Left ventricle myocardium superior (tissue), 1 donor: ENCODE measurements around the gene SOD2. TPM values are rescaled to one million over a fixed set of nuclear protein-coding genes. Genes with fewer than 3 reads are reported as not detected.
"Not testable (repeated sequence)": the region's sequence is repeated elsewhere in the genome, so short reads cannot be mapped to it uniquely, and the experiment has no call there.

Experiments used
- ATAC-seq: fragments of 200-7000 bp; cut with Tn5 transposase; one replicate; pipeline ENCODE4 v1.9.1; 2020; ENCODE audit warnings: mild to moderate bottlenecking, moderate library complexity
- DNase-seq: peaks from one replicate; pipeline ENCODE4 v3.0.0-alpha.2; 2020
- intact Hi-C: fragments of 100-400 bp; cut with micrococcal nuclease; formaldehyde crosslinking; loops from one replicate; pipeline ENCODE4 v1.11.0; 2022
- long read RNA-seq: library from polyadenylated mRNA; unstranded; transcript quantifications from one replicate; pipeline ENCODE4 v2.0.0, GENCODE V29; 2021
- total RNA-seq: library from RNA; stranded (reverse); fragmentation: NEBNext Ultra II Directional; extraction: Animal tissue kit (Norgen Biotek cat#: 25700); gene quantifications from one replicate; pipeline ENCODE4 v1.2.1, GENCODE V29; 2021
- donor health status: DM: no; HTN: yes; CAD: no; lungs with severe emphysema.

The SOD2 gene
- total RNA-seq = 1,053 TPM
- long read RNA-seq, full-length matches to known transcripts = 1,127 of 1,378 reads
- long read RNA-seq, partial matches to known transcripts = 52 of 1,378 reads
- long read RNA-seq, other reads (novel, unspliced or antisense) = 199 of 1,378 reads

DNA sequence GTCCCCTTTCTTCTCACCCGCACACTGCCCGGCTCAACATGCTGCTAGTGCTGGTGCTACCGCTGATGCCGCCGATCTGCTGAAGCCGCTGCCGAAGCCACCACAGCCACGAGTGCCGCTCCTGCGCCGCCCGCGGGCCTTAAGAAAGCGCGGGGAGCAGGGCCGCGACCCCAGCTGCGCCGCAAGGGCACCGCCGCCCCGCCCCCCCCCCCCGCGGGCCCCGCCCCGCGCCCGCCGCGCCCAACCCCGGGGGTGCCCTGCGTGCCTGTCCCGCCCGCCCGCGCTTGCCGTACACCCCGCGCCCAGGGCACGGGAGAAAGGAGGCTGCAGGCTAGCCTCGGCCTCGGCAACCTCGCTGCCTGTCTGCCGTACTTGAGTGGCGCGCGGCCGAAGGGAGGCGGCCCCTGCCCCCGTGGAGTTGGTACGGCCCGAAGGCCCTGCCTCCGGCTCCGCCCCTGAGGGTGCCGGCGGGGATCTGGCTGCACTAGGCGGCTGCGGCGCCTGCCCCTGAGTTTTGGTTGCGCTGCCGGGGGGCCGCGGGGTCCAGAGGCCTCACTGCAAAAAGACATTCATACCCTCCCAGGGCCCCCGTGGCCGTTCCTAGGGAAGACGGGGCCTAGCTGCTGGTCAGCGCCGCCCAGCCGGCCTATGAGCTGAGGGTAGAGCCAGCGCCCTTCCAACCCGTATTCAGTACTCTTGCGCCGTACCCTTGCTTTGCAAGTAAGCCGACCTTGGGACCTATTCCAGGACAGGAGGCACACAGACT lies at the start of gene SOD2:
SOD2 (minus strand) TSS at position 114 of the 766 bp plus-strand sequence; CDS start at position 40, 74 bp downstream.
- DNase-seq (peak; percentile 93), ATAC-seq (peak; percentile 89)
- intact Hi-C loops = loop anchor here (10.0 kb wide), 1 partner anchor 91 kb away; the partner anchor contains the start of gene TCP1

DNA sequence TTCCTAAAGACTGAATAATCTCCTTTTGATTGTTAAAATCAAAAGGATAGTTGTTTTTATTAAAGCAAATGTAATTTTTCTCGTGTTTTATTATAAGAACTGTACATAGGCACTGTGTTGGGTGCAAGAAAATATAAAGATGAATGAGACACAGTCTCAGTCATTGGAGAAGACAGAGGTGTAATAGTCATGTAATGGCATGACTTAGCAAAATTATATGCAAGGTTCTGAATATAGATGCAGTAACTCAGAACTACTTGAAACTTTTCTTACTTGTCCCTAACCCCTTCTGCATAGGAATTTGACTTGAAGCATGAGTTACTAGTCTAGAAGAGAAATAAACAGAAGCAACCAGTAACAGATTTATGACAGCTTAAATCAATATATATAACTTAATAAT lies 49.1 kb upstream of the SOD2 start:
- intact Hi-C loops = no loop called here
- DNase-seq = no peak
- no peak for ATAC-seq

DNA sequence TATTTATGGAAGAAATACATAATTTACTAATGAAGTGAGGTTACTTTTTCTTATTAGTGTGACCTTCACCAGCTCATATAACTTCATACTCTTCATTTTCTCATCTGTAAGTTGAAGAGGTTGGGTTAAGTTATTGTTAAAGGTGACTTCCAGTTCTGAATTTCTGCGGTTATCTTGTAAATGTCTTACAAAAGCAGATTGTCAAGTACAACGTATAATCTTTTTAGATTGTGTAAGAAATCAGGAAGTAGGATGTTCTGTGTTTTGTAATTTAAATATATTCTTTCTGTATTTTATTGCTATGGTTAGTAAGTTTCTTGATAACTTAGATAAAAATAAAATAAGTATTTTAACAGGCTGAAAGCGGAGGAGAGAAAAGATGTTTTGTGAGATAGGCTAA lies 46.3 kb upstream of the SOD2 start:
- intact Hi-C loops = no loop called here
- no peak for ATAC-seq
- DNase-seq = no peak

DNA sequence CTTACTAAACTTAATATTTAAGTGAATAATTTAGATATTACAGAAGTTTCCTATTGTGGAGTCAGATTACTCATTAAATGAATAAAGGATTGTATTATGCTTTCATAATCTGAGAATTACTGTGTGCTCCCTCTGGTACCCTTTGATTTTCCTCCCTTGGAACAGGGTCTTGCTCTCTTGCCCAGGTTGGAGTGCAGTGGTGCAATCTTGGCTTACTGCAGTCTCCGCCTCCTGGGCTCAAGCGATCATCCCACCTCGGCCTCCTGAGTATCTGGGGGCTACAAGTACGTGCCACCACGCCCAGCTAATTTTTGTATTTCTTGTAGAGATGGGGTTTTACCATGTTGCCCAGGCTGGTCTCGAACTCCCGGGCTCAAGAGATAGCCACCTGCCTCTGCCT lies 43.9 kb upstream of the SOD2 start:
- intact Hi-C loops = no loop called here
- ATAC-seq (no peak), DNase-seq (no peak)

DNA sequence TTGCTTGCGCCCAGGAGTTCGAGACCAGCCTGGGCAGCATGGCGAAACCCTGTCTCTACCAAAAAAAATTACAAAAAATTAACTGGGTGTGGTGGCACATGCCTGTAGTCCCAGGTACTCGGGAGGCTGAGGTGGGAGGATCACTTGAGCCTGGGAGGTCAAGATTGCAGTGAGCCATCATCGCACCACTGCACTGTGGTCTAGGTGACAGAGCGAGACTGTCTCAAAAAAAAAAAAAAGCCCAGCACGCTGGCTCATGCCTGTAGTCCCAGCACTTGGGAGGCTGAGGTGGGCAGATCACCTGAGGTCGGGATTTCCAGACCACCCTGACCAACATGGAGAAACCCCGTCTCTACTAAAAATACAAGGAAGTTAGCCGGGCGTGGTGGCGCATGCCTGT lies 40.4 kb upstream of the SOD2 start:
- intact Hi-C loops, ATAC-seq: not testable (repeated sequence)

DNA sequence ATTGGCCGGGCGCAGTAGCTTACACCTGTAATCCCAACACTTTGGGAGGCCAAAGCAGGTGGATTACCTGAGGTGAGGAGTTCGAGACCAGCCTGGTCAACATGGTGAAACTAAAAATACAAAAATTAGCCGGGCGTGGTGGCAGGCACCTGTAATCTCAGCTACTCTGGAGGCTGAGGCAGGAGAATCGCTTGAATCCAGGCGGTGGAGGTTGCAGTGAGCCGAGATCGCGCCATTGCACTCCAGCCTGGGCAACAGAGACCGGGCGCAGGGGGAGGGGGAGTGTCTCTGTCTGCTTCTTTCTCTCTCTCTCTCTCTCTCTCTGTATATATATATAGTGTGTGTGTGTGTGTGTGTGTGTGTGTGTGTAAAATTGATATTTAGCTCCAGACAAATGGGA lies 39.5 kb upstream of the SOD2 start:
- ATAC-seq, intact Hi-C loops, DNase-seq: not testable (repeated sequence)

More for the DNA sequence above, 40.4 kb upstream of the SOD2 start:
- not testable (repeated sequence) for DNase-seq

DNA sequence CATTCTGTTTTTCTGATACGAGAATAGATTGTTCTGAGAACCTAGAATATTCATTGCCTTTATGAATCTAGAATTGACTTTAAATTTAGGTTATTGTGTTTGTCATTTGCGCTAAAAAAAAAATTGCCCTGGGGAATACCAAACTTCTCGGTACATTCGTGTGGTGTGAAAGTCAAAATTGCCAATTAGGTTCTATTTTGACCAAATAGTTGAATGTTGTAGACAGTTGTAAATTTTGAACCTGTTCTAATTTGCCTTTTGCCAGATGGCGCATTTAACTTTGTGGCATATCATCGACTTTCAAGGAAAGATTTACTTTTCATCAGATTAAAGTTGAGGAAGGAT lies 37.3 kb upstream of the SOD2 start:
- intact Hi-C loops = no loop called here
- DNase-seq = no peak
- no peak for ATAC-seq

DNA sequence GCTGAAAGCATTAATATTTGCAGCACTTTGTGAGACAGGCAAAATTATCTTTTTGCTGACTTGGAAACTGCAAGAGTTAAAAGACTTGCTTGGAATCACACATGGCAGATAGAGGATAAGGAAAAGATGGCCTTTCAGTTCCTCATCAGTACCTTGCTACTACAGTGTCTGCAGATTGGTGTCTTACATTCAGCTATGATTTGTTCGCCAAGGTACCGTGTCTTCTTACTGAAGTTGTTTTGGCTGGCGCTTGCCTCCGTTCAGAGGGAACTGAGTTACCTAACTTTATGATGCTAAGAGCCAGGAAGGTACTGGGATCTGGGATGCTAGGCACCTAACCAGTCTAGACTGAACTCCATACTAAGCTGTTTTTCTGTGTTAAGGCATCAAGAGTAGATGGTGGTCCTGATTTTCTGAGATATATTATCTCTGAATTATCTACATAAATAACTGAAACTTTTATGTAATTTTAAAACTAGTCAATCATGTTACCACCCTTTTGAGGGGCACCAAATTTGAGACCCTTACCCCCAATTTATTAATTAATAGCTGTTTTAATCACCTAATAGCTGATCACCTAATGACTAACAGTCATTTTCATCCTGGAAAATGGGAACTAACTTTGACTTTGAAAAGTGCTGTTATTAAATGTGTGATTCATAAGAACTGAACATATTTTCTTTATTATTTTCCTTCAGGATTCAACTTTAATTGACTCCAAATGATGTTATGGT lies 36.7 kb upstream of the SOD2 start:
- intact Hi-C loops = no loop called here
- ATAC-seq (no peak), DNase-seq (no peak)

DNA sequence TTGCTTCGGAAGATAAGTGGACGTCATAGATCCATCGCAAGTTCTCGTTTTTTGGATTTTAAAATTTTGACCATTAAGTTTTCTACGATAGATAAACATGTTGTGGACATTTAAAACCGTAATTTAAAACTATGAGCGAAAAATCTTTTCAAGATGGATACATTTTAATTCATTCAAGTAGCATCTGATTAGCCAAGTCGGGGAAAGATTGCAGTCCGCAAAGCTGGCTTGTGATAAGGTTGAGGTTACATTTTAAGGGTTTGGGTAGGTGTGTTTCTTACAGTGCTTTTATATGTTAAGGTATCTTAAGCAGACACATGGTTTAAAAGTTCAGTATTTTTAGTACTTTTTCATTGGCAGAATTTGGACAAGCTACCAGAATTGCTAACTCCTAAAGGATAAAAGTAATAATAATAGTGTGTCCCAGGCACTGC lies 35.5 kb upstream of the SOD2 start:
- ATAC-seq (no peak), DNase-seq (no peak)
- intact Hi-C loops = no loop called here

DNA sequence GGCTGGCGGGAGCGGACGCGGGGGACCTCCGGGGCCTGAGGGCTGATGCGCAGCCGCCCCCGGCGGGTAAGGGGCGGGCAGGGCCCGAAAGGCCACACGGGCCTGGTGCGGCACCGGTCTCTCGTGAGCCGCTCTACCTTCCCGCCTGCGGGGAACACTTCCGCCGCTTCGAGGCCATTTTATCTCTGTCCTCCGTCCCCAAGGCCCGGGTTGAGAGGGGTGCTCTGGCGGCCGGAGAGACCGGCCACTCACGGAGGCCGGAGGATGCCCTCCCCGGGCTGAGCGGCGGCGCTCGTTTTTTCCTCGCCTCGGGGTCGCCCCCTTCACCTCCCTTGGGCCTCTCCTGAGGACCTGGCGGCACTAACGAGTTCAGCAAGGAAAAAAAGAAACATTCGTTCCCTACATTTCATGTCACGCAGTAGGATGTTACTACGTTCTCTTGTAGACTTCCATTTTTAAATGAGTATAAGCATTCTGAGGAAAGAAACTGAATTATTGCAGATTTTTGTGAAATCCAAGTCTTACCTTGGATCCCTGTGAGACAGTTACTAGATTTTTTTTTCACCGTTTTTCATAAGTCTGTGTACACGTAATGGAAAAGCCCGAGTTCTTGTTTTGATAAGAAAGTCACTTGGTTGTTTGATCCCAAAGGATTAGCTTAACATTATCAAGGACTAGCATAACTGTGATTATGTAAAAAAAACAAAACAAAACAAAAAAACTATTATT lies 34.8 kb upstream of the SOD2 start:
- DNase-seq = no peak
- peak; percentile 51 for ATAC-seq
- intact Hi-C loops = no loop called here

DNA sequence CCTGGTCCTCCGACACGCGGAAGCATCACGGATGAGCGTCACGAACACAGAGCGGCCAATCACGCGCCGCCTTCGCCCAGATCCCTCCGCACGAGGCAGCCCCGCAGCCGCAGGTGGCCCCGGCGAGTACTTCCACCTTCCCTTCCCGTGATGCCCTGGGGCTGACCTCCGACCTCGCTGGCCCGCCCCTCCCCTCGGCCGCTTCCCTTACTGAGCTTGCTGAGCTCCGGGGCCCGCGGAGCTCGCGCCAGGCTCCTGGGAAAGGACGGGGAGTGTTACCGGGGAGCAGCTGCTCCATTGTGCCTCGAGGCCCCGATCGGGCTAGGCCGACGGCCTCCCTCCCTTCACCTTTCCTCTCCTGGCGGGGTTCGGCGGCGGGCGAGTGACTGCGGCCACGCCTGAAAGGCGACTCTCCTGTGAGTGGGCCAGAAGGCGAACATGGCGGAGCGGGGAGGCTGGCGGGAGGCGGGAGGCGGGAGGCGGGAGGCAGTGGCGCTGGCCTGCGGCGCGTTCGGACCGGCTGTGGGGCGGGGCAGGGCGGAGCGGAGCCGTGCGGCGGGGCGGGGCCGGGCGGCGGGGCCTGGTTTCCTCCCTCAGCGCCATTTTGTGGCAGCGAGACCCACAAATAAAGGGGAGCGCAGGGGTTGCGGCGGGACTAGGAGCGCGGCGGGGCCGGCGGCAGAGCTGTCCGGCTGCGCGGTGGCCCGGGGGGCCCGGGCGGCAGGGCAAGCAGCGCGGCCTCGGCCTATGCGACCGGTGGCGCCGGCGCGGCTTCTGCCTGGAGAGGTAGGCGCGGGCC lies 34.1 kb upstream of the SOD2 start, which contains the start of gene WTAP:
WTAP (plus strand) TSS at position 589 of the 799 bp plus-strand sequence. CDS start 8,760 bp downstream, outside the sequence.
- DNase-seq (peak; percentile 96), ATAC-seq (peak; percentile 96)
- intact Hi-C loops = no loop called here

DNA sequence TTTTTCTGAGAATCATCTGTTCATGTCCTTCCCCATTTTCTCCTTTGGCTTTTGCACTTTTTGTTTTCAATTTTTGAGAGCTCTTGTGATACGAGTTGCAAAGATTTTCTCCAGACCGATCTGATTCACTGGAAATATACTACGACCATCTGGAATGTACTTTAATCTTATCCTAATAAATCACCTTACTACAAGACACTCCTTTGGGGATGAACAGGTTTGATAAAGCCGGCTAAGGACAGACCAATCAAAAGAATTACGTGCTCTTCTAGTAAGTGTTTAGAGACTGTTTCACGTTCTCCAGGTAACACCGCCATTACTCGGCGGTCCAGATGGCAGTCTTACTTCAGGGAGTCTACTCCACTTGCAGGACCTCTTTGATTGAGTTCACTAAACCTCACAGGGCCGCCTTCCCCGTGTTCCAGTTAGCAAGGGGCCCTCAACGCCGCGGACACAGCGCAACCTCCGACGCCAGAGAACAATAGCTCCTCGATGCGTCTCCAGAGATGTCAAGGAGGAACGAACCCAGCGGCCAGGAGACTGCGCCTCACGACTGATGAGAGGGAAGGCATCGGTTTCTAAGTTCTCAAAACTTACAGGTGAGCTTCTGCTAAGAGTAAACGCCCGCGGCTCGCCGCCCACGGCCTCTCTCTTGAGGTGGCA lies 33.3 kb upstream of the SOD2 start:
- intact Hi-C loops = no loop called here
- no peak for DNase-seq
- ATAC-seq = peak; percentile 21

DNA sequence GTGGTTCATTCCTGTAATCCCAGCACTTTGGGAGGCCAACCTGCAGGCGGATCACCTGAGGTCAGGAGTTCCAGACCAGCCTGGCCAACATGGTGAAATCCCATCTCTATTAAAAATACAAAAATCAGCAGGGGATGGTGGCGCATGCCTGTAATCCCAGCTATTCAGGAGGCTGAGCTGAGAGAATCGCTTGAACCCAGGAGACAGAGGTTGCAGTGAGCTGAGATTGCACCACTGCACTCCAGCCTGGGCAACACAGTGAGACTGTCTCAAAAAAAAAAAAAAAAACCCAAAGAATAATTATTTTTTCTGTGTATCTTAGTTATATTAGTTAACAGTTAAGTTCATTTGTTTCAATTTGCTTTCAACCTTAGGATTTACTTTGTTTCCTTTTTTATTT lies 32.2 kb upstream of the SOD2 start:
- intact Hi-C loops, DNase-seq, ATAC-seq: not testable (repeated sequence)

DNA sequence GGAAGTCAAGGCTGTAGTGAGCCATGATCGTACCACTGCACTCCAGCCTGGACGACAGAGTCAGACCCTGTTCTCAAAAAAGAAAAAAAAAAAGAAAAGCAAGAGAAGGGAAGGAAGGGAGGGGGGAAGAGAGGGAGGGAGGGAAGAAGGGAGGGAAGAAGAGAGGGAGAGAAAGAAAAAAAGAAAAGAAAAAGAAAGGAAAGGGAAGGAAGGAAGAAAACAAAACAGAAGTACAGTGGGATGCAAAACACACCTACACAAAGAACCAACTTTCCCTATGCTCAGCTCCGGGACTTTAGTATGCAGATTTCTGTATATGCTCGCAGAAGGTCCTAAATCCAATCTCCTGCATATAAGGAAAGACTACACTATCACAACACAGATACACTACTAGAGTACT lies 31.7 kb upstream of the SOD2 start:
- intact Hi-C loops = no loop called here
- DNase-seq (no peak), ATAC-seq (no peak)

DNA sequence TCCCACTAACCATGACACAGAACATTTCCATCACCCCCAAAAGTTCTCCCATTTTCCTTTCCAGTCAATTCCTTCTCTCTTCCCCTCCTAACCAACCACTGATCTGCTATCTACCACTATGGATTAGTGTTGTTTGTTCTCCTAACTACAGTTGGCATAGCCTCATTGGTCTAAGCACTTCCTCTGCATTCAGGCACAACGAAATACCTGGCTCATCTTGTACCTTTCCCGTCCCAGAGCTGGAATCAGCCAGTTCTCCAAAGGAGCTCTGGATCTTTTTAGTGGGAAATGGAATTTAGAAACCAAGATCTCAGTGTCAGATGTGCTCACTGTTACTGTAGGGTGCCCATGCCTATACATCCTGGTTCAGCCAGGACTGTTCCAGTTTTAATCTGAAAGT lies 30.2 kb upstream of the SOD2 start:
- intact Hi-C loops = no loop called here
- ATAC-seq = no peak
- no peak for DNase-seq

DNA sequence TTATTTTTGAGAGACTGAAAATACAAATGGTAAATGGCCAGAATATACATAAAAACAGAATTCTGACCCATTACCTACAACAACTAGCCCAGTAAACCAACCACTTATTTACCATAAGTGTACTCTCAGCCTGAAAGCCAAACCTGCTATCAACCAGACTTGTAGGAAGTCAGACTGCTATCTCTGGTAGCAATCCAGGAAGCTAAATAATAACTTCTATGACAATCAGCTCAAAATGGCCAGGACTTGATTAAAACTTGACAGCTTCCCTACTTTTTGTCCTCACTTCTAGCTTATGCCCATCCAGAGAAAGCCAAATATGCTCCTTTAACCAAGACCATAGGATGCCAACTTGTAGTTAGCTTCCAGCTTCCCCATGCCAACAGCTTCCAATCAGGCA lies 29.6 kb upstream of the SOD2 start:
- DNase-seq (no peak), ATAC-seq (no peak)
- intact Hi-C loops = no loop called here

DNA sequence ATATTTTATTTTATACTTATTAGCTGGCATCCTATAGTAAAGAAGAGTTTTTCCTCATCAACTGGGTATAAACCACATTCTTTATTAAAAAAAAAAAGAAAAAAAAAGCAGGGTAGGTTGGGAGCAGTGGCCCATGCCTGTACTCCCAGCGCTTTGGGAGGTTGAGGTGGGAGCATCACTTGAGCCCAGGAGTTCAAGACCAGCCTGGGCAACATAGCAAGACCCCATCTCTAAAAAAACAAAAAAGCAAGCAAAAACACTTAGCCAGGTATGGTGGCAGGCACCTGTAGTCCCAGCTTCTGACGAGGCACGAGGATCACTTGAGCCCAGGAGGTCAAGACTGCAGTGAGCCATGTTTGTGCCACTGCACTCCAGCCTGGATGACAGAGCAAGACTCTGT lies 28.9 kb upstream of the SOD2 start:
- DNase-seq, intact Hi-C loops, ATAC-seq: not testable (repeated sequence)

DNA sequence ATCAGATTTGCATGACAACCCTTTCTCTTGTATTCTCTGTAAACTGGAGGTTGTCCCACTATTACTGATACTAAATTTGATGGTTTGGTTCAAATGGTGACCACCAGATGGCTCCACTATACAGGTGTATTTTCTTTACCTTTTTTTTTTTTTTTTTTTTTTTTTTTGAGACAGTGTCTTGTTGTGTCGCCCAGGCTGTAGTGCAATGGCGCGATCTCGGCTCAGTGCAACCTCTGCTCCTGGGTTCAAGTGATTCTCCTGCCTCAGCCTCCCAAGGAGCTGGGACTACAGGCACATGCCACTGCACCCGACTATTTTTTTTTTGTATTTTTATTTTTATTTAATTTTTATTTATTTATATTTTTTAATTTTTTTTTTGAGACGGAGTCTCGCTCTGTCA lies 27.7 kb upstream of the SOD2 start:
- intact Hi-C loops = no loop called here
- DNase-seq = no peak
- no peak for ATAC-seq
